Cerebellar nuclear complex (tissue), 1 donor: ENCODE data around the gene ADD3.

Experiments used
- DNase-seq, 2 experiments: peaks; one replicate each; lab custom pipeline; 2025; lab: John Stamatoyannopoulos, UW

The ADD3 gene

GRCh38 chr10:110153396-110153795 is 145.6 kb downstream of the ADD3 start:
- DNase-seq, result no peak

- no peak for DNase-seq
Observed at GRCh38 chr10:110156046-110156445, 148.3 kb downstream of the ADD3 start.

- no peak for DNase-seq
Observed at GRCh38 chr10:110158051-110159005, 150.5 kb downstream of the ADD3 start.

GRCh38 chr10:110160081-110160480 is 152.3 kb downstream of the ADD3 start:
- no peak for DNase-seq

- DNase-seq, result no peak
Observed at GRCh38 chr10:110160522-110160921, 152.7 kb downstream of the ADD3 start.

- DNase-seq, result no peak
Observed at GRCh38 chr10:110162741-110163145, 155.0 kb downstream of the ADD3 start.

GRCh38 chr10:110163192-110163773 is 155.5 kb downstream of the ADD3 start:
- DNase-seq, result no peak

- no peak for DNase-seq
Observed at GRCh38 chr10:110163841-110164240, 156.1 kb downstream of the ADD3 start.

GRCh38 chr10:110165239-110165638 is 157.5 kb downstream of the ADD3 start:
- DNase-seq, result no peak

- no peak for DNase-seq
Observed at GRCh38 chr10:110167149-110167548, 159.4 kb downstream of the ADD3 start.

- no peak for DNase-seq
Observed at GRCh38 chr10:110168601-110169481, 161.1 kb downstream of the ADD3 start.

- no peak for DNase-seq
Observed at GRCh38 chr10:110169586-110169985, 161.8 kb downstream of the ADD3 start.

GRCh38 chr10:110170142-110170971 is 162.6 kb downstream of the ADD3 start:
- no peak for DNase-seq

GRCh38 chr10:110171032-110171431 is 163.2 kb downstream of the ADD3 start:
- no peak for DNase-seq

GRCh38 chr10:110172155-110172554 is 164.4 kb downstream of the ADD3 start:
- no peak for DNase-seq

GRCh38 chr10:110174201-110174600 is 166.4 kb downstream of the ADD3 start:
- no peak for DNase-seq

GRCh38 chr10:110174816-110175215 is 167.0 kb downstream of the ADD3 start:
- no peak for DNase-seq

GRCh38 chr10:110175406-110175805 is 167.6 kb downstream of the ADD3 start:
- DNase-seq, result no peak

GRCh38 chr10:110176141-110177030 is 168.6 kb downstream of the ADD3 start:
- DNase-seq, result no peak

GRCh38 chr10:110179220-110179619 is 171.4 kb downstream of the ADD3 start:
- DNase-seq, result no peak
